ENCODE results near the gene FOXR1. TPM values are rescaled to one million over a fixed set of nuclear protein-coding genes. Genes with fewer than 3 reads are reported as not detected.
"Not testable (repeated sequence)": the region's sequence is repeated elsewhere in the genome, so short reads cannot be mapped to it uniquely, and the experiment has no call there.

FOXR1 gene
- total and polyA plus RNA-seq, 2 experiments from 2014 or later = 0.42 TPM; not detected in 1

DNA sequence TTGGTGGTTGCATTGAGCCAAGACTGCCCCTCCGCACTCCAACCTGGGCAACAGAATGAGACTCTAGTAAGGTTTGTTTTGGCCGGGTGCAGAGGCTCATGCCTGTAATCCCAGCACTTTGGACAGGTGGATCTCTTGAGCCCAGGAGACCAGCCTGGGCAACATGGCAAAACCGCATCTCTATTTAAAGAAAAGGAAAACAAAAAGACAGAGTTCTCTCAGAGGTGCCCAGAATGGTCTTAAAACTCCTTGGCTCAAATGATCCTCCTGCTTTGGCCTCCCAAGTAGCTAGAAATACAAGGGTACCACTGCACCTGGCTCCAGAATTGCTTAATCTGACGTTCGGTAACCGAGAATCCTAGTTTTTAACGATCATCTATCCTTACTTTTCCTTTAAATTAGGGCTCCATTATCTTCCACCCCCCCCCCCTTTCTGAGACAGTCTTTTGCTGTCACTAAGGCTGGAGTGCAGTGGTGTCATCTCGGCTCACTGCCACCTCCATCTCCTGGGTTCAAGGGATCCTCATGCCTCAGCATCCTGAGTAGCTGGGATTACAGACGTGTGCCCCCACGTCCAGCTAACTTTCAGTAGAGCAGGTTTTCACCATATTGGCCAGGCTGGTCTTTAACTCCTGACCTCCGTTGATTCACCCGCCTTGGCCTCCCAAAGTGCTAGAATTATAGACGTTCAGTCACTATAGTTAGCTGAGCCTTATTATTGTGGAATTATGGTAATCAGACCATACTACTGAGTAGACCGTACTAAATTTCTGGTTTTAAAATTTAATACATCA, 44.9 kb downstream of the FOXR1 start:
- TF ChIP-seq, protein P1, sequence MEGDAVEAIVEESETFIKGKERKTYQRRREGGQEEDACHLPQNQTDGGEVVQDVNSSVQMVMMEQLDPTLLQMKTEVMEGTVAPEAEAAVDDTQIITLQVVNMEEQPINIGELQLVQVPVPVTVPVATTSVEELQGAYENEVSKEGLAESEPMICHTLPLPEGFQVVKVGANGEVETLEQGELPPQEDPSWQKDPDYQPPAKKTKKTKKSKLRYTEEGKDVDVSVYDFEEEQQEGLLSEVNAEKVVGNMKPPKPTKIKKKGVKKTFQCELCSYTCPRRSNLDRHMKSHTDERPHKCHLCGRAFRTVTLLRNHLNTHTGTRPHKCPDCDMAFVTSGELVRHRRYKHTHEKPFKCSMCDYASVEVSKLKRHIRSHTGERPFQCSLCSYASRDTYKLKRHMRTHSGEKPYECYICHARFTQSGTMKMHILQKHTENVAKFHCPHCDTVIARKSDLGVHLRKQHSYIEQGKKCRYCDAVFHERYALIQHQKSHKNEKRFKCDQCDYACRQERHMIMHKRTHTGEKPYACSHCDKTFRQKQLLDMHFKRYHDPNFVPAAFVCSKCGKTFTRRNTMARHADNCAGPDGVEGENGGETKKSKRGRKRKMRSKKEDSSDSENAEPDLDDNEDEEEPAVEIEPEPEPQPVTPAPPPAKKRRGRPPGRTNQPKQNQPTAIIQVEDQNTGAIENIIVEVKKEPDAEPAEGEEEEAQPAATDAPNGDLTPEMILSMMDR (IDR thresholded peaks at IDR 0.05; ENCODE audit: low read depth, low read length) = no peak
- Histone ChIP-seq H3K9me3 (ENCODE audit: low read depth) (no peaks in the 10 kb centered on the region), H3K36me3 (peaks cover 42% of the 10 kb centered on the region), H3K4me3 (peak overlapping the region; percentile 72), H3K27me3 (no peaks in the 10 kb centered on the region), H3K27ac (peak overlapping the region; percentile 91), H3K4me1 (ENCODE audit: low read depth) (peaks cover 8% of the 10 kb centered on the region)
- no peak for DNase-seq (ENCODE audit: low read depth in 1 of 2, low spot score in 1 of 2)

DNA sequence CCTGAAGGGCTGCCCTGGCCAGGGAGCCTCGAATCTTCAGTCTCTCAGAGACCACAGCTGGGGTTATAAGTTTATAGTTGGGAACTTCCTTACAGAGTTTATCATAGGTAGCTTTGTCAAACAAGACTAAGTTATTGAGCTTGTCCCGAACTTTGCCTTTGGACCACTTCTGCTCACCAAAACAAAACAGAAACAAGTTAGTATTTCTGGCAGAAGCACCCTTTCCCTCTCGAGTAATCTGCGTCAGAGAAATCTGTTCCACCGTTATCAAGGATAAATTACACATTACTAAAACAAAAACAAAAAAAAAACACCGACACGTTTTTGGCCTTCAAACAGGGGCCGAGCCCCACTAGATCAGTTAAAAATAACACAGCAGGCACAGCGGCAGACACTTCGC, 45.8 kb downstream of the FOXR1 start:
- Histone ChIP-seq H3K36me3 (peaks cover 47% of the 10 kb centered on the region), H3K4me3 (peak overlapping the region; percentile 72), H3K27ac (peak overlapping the region; percentile 91)
- DNase-seq (ENCODE audit: low read depth in 1 of 2, low spot score in 1 of 2) = peak in 1 of 2 donors; percentile 12
- H3K9me3 ChIP-seq (ENCODE audit: low read depth); H3K4me1 ChIP-seq (ENCODE audit: low read depth); H3K27me3 ChIP-seq: not testable (repeated sequence)

DNA sequence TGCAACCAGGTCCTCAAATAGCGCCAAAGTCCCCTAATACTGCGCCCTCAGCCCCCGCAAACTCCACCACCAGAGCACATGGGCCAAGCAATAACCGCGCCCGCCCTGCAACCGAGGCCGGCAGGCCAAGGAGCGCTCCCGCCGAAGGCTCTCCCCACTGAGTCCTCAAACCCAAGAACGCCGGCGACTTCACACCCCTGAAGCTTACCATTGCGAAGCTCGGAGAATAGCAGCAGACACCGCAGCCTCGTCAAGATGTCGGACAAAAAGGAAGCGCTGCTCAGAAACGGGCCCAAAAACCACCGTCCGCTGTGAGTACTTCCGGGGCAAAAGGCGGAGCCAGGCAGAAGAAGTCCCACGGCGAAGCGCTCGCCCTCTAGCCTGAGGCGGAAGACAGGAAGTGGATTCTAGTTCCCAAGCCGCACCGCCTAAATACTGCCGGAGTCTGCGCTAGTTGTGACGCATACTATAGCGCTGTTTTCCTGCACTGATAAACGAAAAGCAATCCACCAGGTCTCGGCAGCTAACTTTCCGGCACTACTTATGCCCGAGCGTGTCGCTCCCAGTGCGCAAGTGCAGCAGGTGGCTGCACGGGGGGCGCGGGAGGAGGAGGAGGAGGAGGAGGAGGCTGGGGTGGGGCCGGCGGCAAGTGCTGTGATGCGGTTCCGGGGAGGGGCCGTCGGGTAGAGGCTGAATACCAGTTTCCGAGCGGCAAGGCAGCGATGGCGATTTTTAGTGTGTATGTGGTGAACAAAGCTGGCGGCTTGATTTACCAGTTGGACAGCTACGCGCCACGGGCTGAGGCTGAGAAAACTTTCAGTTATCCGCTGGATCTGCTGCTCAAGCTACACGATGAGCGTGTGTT, 46.7 kb downstream of the FOXR1 start, which contains the start of the genes RPS25 and TRAPPC4:
Gene RPS25 (minus strand): TSS at position 270 of the 865 bp plus-strand sequence. CDS start 59 bp downstream, at position 211.
Gene TRAPPC4 (plus strand): TSS at position 693 of the 865 bp plus-strand sequence. CDS start 30 bp downstream, at position 723.
- DNase-seq (ENCODE audit: low read depth in 1 of 2, low spot score in 1 of 2) = peak; percentile 96 to 97
- Histone ChIP-seq H3K27ac (peak within 1 kb of the TSS; percentile 91), H3K27me3 (no peaks in the 10 kb centered on the region), H3K9me3 (ENCODE audit: low read depth) (no peaks in the 10 kb centered on the region), H3K36me3 (peaks cover 44% of the 10 kb centered on the region), H3K4me3 (peak within 1 kb of the TSS; percentile 72), H3K4me1 (ENCODE audit: low read depth) (peaks cover 8% of the 10 kb centered on the region)
- TF ChIP-seq, protein P1 (IDR thresholded peaks at IDR 0.05; ENCODE audit: low read depth, low read length) = no peak

DNA sequence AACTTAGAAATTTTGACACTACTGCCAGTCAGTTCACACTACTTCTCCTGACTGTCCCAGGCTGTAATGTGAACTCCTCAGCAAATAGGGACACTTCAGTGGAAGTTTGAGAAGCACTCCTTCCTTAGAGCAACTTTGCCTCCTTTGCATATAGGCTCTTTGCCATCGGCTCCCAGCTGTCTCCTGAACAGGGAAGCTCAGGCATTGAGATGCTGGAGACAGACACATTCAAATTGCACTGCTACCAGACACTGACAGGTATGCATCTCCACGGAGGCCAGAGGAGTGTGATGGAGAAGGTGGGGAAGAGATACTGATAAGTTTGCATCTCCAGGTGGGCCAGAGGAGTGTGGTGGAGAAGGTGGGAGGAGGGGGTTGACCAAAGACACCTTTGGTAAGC, 48.4 kb downstream of the FOXR1 start:
- Histone ChIP-seq H3K36me3 (peaks cover 42% of the 10 kb centered on the region), H3K4me1 (ENCODE audit: low read depth) (peaks cover 8% of the 10 kb centered on the region), H3K27me3 (no peaks in the 10 kb centered on the region), H3K9me3 (ENCODE audit: low read depth) (no peaks in the 10 kb centered on the region), H3K4me3 (no peak overlapping the region), H3K27ac (no peak overlapping the region)
- no peak for DNase-seq (ENCODE audit: low read depth in 1 of 2, low spot score in 1 of 2)
- TF ChIP-seq, protein P1 (IDR thresholded peaks at IDR 0.05; ENCODE audit: low read depth, low read length) = no peak

DNA sequence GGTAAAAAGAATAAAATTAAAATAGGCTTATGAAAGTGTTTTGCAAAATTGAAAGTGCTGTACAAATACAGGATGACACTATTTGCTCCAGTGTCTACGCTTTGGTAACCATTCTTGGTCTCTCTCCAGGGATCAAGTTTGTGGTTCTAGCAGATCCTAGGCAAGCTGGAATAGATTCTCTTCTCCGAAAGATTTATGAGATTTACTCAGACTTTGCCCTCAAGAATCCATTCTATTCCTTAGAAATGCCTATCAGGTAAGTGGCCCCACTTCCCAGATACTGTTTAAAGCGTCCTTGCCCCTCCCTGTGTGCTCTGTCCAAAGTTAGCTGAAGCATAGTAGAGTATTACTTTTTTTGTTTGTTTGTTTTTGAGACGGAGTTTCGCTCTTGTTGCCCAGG, 50.1 kb downstream of the FOXR1 start:
- Histone ChIP-seq H3K4me1 (ENCODE audit: low read depth) (peaks cover 7% of the 10 kb centered on the region), H3K4me3 (no peak overlapping the region), H3K27ac (no peak overlapping the region), H3K9me3 (ENCODE audit: low read depth) (no peaks in the 10 kb centered on the region), H3K36me3 (peaks cover 30% of the 10 kb centered on the region), H3K27me3 (no peaks in the 10 kb centered on the region)
- TF ChIP-seq, protein P1 (IDR thresholded peaks at IDR 0.05; ENCODE audit: low read depth, low read length) = no peak
- DNase-seq (ENCODE audit: low read depth in 1 of 2, low spot score in 1 of 2) = no peak
